ENCODE data around the gene ZCCHC4.

- TF ChIP-seq, protein P1, sequence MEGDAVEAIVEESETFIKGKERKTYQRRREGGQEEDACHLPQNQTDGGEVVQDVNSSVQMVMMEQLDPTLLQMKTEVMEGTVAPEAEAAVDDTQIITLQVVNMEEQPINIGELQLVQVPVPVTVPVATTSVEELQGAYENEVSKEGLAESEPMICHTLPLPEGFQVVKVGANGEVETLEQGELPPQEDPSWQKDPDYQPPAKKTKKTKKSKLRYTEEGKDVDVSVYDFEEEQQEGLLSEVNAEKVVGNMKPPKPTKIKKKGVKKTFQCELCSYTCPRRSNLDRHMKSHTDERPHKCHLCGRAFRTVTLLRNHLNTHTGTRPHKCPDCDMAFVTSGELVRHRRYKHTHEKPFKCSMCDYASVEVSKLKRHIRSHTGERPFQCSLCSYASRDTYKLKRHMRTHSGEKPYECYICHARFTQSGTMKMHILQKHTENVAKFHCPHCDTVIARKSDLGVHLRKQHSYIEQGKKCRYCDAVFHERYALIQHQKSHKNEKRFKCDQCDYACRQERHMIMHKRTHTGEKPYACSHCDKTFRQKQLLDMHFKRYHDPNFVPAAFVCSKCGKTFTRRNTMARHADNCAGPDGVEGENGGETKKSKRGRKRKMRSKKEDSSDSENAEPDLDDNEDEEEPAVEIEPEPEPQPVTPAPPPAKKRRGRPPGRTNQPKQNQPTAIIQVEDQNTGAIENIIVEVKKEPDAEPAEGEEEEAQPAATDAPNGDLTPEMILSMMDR (IDR thresholded peaks at IDR 0.05) = no peak
- TF ChIP-seq POLR2AphosphoS5 (IDR thresholded peaks at IDR 0.05) = no peak
- no peak for TF ChIP-seq POLR2A (IDR thresholded peaks at IDR 0.05)
Measured at GRCh38 chr4:25310803-25311166, 1.8 kb upstream of the ZCCHC4 start.
